K562 (cell line): Measurements from ENCODE around the gene ADORA1. TPM values are rescaled to one million over a fixed set of nuclear protein-coding genes. Genes with fewer than 3 reads are reported as not detected.

Experiments
- ATAC-seq: fragments of 200-7000 bp; cut with Tn5 transposase; 3 replicates; pipeline ENCODE4 v1.9.1; 2020; ENCODE audit warnings: moderate library complexity
- BruUV-seq: library from RNA; stranded (reverse); fragments of 400-500 nt; replicated peaks from 2 replicates; lab custom pipeline; 2021; lab: Mats Ljungman, UMichigan
- CTCF ChIA-PET: fragments of 300-600 bp; formaldehyde crosslinking; extraction: SDS; loops from one replicate; lab custom pipeline; 2021; ENCODE audit warnings: low intra/inter-chr PET ratio; lab: Yijun Ruan, JAX
- POLR2A ChIA-PET: fragments of 300-600, 350-650 bp; sonication (Branson Sonifier 250); formaldehyde crosslinking; extraction: SDS; loops from one replicate; lab custom pipeline; 2021; ENCODE audit warnings: antibody characterized with exemption, inconsistent platforms; lab: Yijun Ruan, JAX
- DNase-seq, 4 experiments: peaks; one replicate each; pipeline versions ENCODE4 v3.0.0 to v3.0.0-alpha.2; 2011 to 2018; ENCODE audit warnings: low spot score in 3 of 4, mixed read lengths in 3 of 4; ENCODE audit errors: extremely low read depth in 1 of 4
- FAIRE-seq: peaks from 2 replicates; lab custom pipeline; 2011; peaks lifted over from hg19 to GRCh38; lab: Jason Lieb, UNC
- H2AFZ ChIP-seq: 2 replicates; pipeline ENCODE4 v1.6.0; 2011; ENCODE audit warnings: low read depth, low read length, control low read depth, inconsistent platforms
- H3K27ac ChIP-seq: fragments of 200-600 bp; 3 replicates; pipeline ENCODE4 v1.8.0; 2011; ENCODE audit warnings: low read depth, mild to moderate bottlenecking, control low read depth, inconsistent platforms, low read length, moderate library complexity, mixed read lengths; ENCODE audit errors: extremely low read depth
- H3K27me3 ChIP-seq, 2 experiments: fragments of 300-600 bp in 1 of 2; 2 replicates in 1 of 2; 3 replicates in 1 of 2; pipeline versions ENCODE4 v1.6.0 to v1.8.0; 2011; ENCODE audit warnings: inconsistent platforms in 2 of 2, low read length in 2 of 2, mild to moderate bottlenecking in 1 of 2, mixed read lengths in 1 of 2, moderate library complexity in 1 of 2; ENCODE audit not compliant: control insufficient read depth in 2 of 2, insufficient read depth in 2 of 2
- H3K36me3 ChIP-seq: fragments of 300-600 bp; 3 replicates; pipeline ENCODE4 v1.8.0; 2011; ENCODE audit warnings: mild to moderate bottlenecking, low read length, inconsistent platforms; ENCODE audit not compliant: control insufficient read depth, insufficient read depth
- H3K4me1 ChIP-seq, 2 experiments: fragments of 200-600 bp in 1 of 2; replicated peaks in 1 of 2; 2 replicates in 1 of 2; 3 replicates in 1 of 2; pipeline versions ENCODE4 v1.5.1 to v1.8.0; 2011; ENCODE audit warnings: inconsistent platforms in 2 of 2, low read length in 2 of 2, mild to moderate bottlenecking in 1 of 2, mixed read lengths in 1 of 2, moderate library complexity in 1 of 2; ENCODE audit not compliant: control insufficient read depth in 2 of 2, insufficient read depth in 2 of 2
- H3K4me2 ChIP-seq: 2 replicates; pipeline ENCODE4 v1.6.1; 2011; ENCODE audit warnings: low read length, control low read depth, inconsistent platforms, mixed read lengths; ENCODE audit not compliant: insufficient read depth
- H3K4me3 ChIP-seq: fragments of 200-600 bp; sonication (generic), shearing (Covaris generic); 2 replicates; pipeline ENCODE4 v1.5.1; 2016; ENCODE audit warnings: control low read depth, inconsistent platforms
- H3K79me2 ChIP-seq: fragments of 200-600 bp; 3 replicates; pipeline ENCODE4 v1.8.0; 2011; ENCODE audit warnings: low read length, inconsistent platforms; ENCODE audit not compliant: control insufficient read depth, insufficient read depth
- H3K9ac ChIP-seq, 2 experiments: 2 replicates each; pipeline versions ENCODE4 v1.6.0 to v1.6.1; 2011; ENCODE audit warnings: low read depth in 2 of 2, low read length in 2 of 2, control low read depth in 1 of 2, inconsistent platforms in 1 of 2, mild to moderate bottlenecking in 1 of 2, mixed read lengths in 1 of 2; ENCODE audit not compliant: insufficient read depth in 1 of 2
- H3K9me1 ChIP-seq: one replicate; pipeline ENCODE4 v1.6.0; 2011; ENCODE audit warnings: inconsistent platforms, mild to moderate bottlenecking, low read length, moderate library complexity; ENCODE audit not compliant: control insufficient read depth, insufficient read depth
- H3K9me3 ChIP-seq: replicated peaks from 2 replicates; pipeline ENCODE4 v1.5.1; 2011; ENCODE audit warnings: low read depth, low read length, inconsistent platforms; ENCODE audit not compliant: control insufficient read depth, insufficient read depth
- H4K20me1 ChIP-seq: replicated peaks from 2 replicates; pipeline ENCODE4 v1.6.1; 2011; ENCODE audit warnings: low read length, inconsistent platforms, mixed read lengths; ENCODE audit not compliant: control insufficient read depth, insufficient read depth
- FOXJ2 ChIP-seq: fragments of 200-800 bp; sonication (Bioruptor generic); IDR thresholded peaks from 2 replicates; pipeline ENCODE4 v1.6.1; 2016; ENCODE audit warnings: missing genetic modification characterization, missing compliant biosample characterization
- MCM3 ChIP-seq: fragments of 450-650 bp; IDR thresholded peaks from 2 replicates; pipeline ENCODE4 v1.6.1; 2016
- PHTF2 ChIP-seq: fragments of 250-450 bp; sonication (Bioruptor Pico); IDR thresholded peaks from 2 replicates; pipeline ENCODE4 v1.5.0; 2021; ENCODE audit warnings: mild to moderate bottlenecking
- SRF ChIP-seq, 2 experiments: fragments of 250-450, 450-650 bp in 1 of 2; sonication (Bioruptor Pico) in 1 of 2; sonication (generic) in 1 of 2; formaldehyde crosslinking; IDR thresholded peaks; 2 replicates each; pipeline versions ENCODE4 v1.5.0 to v1.5.1; 2020 to 2022; ENCODE audit warnings: mild to moderate bottlenecking in 1 of 2, missing genetic modification reagents in 1 of 2
- SUPT5H ChIP-seq: fragments of 450-650 bp; IDR thresholded peaks from 2 replicates; pipeline ENCODE4 v1.6.1; 2016
- TFAM ChIP-seq: fragments of 250-450 bp; sonication (Bioruptor Pico); conservative IDR thresholded peaks from 2 replicates; pipeline ENCODE4 v1.5.0; 2021; ENCODE audit warnings: mild to moderate bottlenecking, moderate library complexity
- TOE1 ChIP-seq, 2 experiments: fragments of 450-650 bp in 1 of 2; sonication (generic) in 1 of 2; formaldehyde crosslinking in 1 of 2; IDR thresholded peaks; 2 replicates each; pipeline versions ENCODE4 v1.7.1 to v1.8.0; 2016 to 2022; ENCODE audit warnings: borderline replicate concordance in 2 of 2, mild to moderate bottlenecking in 2 of 2, antibody characterized with exemption in 1 of 2, inconsistent platforms in 1 of 2, low read depth in 1 of 2, missing genetic modification reagents in 1 of 2, moderate library complexity in 1 of 2
- YBX1 ChIP-seq: fragments of 450-650 bp; IDR thresholded peaks from 2 replicates; pipeline ENCODE4 v1.7.1; 2016; ENCODE audit warnings: mild to moderate bottlenecking
- ZNF583 ChIP-seq: fragments of 250-450 bp; sonication (Bioruptor Pico); IDR thresholded peaks from 2 replicates; pipeline ENCODE4 v1.4.0; 2020
- WGBS: fragments of 100-300 bp; shearing (Covaris generic); methylation state at CpG from one replicate; pipeline ENCODE4 v1.1.6; 2016; ENCODE audit warnings: low coverage, mixed read lengths; ENCODE audit not compliant: insufficient coverage; ENCODE audit errors: missing lambda C conversion rate; 5-methylcytosine and 5-hydroxymethylcytosine counted together
- in situ Hi-C: fragments of 300-500 bp; cut with MboI; formaldehyde crosslinking; loops from 4 replicates; pipeline ENCODE4 v1.15.0; 2018; ENCODE audit warnings: inconsistent platforms, mixed read lengths
- intact Hi-C: fragments of 100-400 bp; cut with micrococcal nuclease; formaldehyde crosslinking; loops from 2 replicates; pipeline ENCODE4 v1.14.2; 2022
- polyA plus RNA-seq, 8 experiments: library from polyadenylated mRNA; depleted of rRNA in 4 of 8; stranded (reverse) in 5 of 8; unstranded in 3 of 8; fragments of >200 nt; fragmentation: Nextera tagmentation in 2 of 8; fragmentation: Illumina TruSeq in 1 of 8; extraction: Ambion mirVana in 2 of 8; extraction: Trizol in 1 of 8; gene quantifications; 2 replicates each; pipeline versions ENCODE4 v1.2.1 to v1.2.3, GENCODE V29; 2011 to 2014; ENCODE audit warnings: inconsistent platforms in 1 of 8, missing spikeins in 1 of 8
- total RNA-seq, 7 experiments: library from RNA; depleted of rRNA in 6 of 7; stranded (reverse); fragments of >200 nt in 6 of 7; fragmentation: Illumina TruSeq in 2 of 7; extraction: Trizol in 2 of 7; gene quantifications; 2 replicates each; pipeline versions ENCODE4 v1.2.1 to v1.2.3, GENCODE V29; 2011 to 2021; ENCODE audit warnings: low replicate concordance in 1 of 7
- TF ChIP-seq, protein P1 (sequence below): sonication (generic); formaldehyde crosslinking; IDR thresholded peaks from 2 replicates; pipeline ENCODE4 v1.8.0; 2023; ENCODE audit warnings: missing genetic modification reagents, mild to moderate bottlenecking, borderline replicate concordance

The ADORA1 gene
- total and polyA plus RNA-seq, 9 of the 15 experiments (the other 6 are each of a cell fraction or from before 2014, with no cell fraction given): not detected

DNA sequence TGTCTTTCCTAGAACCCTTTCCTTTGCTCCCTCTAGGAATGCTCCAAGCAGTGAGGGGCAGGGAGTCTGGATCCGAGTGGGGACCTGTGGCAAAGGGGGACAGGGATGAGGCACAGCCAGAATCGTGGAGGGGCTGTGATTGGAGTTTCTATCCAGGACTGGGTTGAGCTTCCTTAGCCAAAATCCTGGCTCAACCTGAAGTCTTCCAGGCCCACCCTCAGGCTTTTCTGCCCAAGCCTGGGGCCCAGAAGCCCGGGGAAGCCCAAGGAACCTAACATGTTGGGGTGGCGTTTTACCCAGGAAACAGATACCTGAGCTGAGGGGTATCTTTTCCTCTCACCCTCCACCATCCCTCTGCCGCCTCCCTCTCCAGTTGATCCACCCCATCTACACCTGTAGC lies 47.1 kb upstream of the ADORA1 start:
- DNase-seq (no peak), ATAC-seq (no peak), FAIRE-seq (no peak)
- Histone ChIP-seq H2AFZ (no peak overlapping the region), H3K4me3 (no peak overlapping the region), H3K9ac (no peak overlapping the region), H3K4me1 (peaks cover 0 to 17% of the 10 kb centered on the region in 2 experiments; a peak in 3 of 5 replicates), H3K79me2 (no peaks in the 10 kb centered on the region), H4K20me1 (peaks cover 13% of the 10 kb centered on the region), H3K27me3 (peaks cover 29 to 69% of the 10 kb centered on the region in 2 experiments; a peak in 4 of 5 replicates), H3K27ac (no peak overlapping the region), H3K9me1 (no peaks in the 10 kb centered on the region), H3K4me2 (no peak overlapping the region), H3K36me3 (no peaks in the 10 kb centered on the region), H3K9me3 (no peaks in the 10 kb centered on the region)
- in situ Hi-C loops: no loop called here
- ChIA-PET POLR2A (interaction anchor here (0.6 kb wide), 1 partner anchor 26 kb away, joined by 3 read pairs; no protein-coding TSS in a partner anchor), CTCF (no interaction called here)
- TF ChIP-seq TOE1 (IDR thresholded peaks at IDR 0.05; ENCODE audit: borderline replicate concordance) (no peak), TOE1 (CRISPR knock-in tag; IDR thresholded peaks at IDR 0.05; ENCODE audit: borderline replicate concordance, low read depth) (no peak), TFAM (CRISPR knock-in tag) (no peak), PHTF2 (no peak)
- intact Hi-C loops: no loop called here
- BruUV-seq: no TSS peak
- WGBS: 0% methylated on average over 5 of the region's 5 CpGs

DNA sequence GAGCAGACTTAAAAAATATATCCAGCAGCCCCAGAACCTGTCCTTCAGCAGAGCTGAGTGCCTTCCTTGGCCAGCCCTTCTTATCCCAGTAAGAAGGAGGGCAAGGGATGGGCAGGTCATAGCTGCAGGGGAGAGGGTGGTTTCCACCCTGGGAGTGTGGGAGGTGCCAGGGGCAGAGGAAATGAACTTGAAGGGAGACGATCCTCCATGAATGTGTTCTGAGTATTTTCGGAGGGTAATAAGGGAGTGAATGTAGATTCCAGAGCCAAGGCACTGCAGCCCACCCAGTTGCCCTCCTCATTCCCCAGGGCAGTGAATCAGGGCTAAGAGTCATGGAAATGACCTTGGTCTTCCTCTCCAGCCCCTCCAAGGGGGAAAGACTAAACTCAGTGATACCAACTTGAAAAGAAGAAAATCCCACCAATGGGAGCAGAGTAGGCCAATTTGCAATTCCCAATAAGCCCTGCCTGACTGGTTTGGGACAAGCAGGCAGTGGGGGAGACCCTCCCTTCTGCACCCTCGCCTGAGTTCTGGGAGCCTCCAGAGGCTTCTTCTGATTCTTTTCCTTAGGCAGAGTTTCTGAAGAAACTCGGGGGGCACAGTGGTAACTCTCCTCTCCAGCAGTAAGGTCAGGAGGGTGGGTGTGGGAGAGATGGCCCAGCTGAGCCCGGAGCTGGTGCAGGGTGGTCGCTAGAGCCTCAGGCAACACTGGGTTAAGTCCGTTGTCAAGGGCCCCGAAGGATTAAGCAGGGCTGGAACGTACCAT lies 45.9 kb upstream of the ADORA1 start:
- Histone ChIP-seq H3K36me3 (no peaks in the 10 kb centered on the region), H3K27ac (no peak overlapping the region), H2AFZ (no peak overlapping the region), H3K9me1 (no peaks in the 10 kb centered on the region), H3K79me2 (no peaks in the 10 kb centered on the region), H3K9me3 (no peaks in the 10 kb centered on the region), H3K4me2 (no peak overlapping the region), H3K9ac (no peak overlapping the region), H4K20me1 (peaks cover 13% of the 10 kb centered on the region), H3K4me3 (no peak overlapping the region), H3K27me3 (peaks cover 28 to 67% of the 10 kb centered on the region in 2 experiments; a peak in 4 of 5 replicates), H3K4me1 (peaks cover 0 to 12% of the 10 kb centered on the region in 2 experiments; a peak in 3 of 5 replicates)
- FAIRE-seq: no peak
- ATAC-seq: no peak
- no TSS peak for BruUV-seq
- ChIA-PET CTCF (no interaction called here), POLR2A (interaction anchor here (0.6 kb wide), 1 partner anchor 31 kb away, joined by 3 read pairs; no protein-coding TSS in a partner anchor)
- in situ Hi-C loops: no loop called here
- WGBS: 2% methylated on average over 9 of the region's 9 CpGs
- DNase-seq: no peak
- intact Hi-C loops: no loop called here
- TF ChIP-seq SRF (CRISPR knock-in tag; IDR thresholded peaks at IDR 0.05): no peak
- no peak for TF ChIP-seq MCM3
- TF ChIP-seq, protein P1, sequence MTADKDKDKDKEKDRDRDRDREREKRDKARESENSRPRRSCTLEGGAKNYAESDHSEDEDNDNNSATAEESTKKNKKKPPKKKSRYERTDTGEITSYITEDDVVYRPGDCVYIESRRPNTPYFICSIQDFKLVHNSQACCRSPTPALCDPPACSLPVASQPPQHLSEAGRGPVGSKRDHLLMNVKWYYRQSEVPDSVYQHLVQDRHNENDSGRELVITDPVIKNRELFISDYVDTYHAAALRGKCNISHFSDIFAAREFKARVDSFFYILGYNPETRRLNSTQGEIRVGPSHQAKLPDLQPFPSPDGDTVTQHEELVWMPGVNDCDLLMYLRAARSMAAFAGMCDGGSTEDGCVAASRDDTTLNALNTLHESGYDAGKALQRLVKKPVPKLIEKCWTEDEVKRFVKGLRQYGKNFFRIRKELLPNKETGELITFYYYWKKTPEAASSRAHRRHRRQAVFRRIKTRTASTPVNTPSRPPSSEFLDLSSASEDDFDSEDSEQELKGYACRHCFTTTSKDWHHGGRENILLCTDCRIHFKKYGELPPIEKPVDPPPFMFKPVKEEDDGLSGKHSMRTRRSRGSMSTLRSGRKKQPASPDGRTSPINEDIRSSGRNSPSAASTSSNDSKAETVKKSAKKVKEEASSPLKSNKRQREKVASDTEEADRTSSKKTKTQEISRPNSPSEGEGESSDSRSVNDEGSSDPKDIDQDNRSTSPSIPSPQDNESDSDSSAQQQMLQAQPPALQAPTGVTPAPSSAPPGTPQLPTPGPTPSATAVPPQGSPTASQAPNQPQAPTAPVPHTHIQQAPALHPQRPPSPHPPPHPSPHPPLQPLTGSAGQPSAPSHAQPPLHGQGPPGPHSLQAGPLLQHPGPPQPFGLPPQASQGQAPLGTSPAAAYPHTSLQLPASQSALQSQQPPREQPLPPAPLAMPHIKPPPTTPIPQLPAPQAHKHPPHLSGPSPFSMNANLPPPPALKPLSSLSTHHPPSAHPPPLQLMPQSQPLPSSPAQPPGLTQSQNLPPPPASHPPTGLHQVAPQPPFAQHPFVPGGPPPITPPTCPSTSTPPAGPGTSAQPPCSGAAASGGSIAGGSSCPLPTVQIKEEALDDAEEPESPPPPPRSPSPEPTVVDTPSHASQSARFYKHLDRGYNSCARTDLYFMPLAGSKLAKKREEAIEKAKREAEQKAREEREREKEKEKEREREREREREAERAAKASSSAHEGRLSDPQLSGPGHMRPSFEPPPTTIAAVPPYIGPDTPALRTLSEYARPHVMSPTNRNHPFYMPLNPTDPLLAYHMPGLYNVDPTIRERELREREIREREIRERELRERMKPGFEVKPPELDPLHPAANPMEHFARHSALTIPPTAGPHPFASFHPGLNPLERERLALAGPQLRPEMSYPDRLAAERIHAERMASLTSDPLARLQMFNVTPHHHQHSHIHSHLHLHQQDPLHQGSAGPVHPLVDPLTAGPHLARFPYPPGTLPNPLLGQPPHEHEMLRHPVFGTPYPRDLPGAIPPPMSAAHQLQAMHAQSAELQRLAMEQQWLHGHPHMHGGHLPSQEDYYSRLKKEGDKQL (CRISPR knock-in tag): no peak
- no peak for TF ChIP-seq ZNF583
- no peak for TF ChIP-seq YBX1
- no peak for TF ChIP-seq FOXJ2
- no peak for TF ChIP-seq SUPT5H
